ENCODE results near the gene DMD.
"Not testable (repeated sequence)": the region's sequence is repeated elsewhere in the genome, so short reads cannot be mapped to it uniquely, and the experiment has no call there.

Gene DMD

DNA sequence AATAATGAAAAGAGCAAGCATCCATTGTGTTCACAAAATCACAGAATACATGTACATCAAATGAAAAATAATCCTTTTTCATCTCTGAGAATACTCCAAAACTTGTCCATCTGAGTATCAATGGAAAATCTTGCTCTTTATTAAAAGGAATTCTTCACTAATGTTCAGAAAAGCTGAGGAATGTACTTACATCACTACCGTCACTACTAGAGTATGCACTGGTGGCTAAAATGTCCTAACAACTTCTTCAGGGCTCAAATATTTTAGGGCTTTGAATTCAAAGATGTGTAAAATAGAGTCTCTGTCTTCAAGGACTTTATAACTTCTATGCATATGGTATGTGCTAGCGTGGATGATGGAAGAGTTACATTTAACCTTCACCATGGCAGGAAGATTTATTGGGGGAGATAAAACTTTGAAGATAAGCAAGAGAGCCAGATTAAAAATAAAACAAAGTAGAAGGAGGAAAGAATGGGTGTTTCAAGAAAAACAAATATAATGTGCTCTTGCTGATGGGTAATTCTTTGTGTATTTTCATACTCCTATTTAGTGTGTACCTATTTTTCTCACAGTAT, 55.1 kb downstream of the DMD start:
- no peak for DNase-seq (ENCODE audit: low read depth)

DNA sequence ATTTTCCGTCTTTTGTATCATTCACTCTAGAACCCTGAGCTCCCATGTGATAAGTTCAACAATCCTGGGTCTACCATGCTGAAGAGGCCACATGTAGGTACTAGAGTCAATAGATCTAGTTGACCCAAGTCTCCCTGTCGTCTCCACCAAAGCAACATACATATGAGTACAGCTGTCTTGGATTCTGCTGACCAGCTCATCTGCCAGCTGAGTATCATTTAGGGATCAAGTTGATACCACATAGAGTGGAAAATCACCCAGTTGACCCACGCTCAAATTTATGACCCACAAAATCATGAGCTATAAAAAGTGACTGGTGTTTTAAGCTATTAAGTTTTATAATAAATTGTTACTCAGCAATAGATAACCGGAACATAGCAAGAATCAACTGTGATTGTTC, 61.8 kb downstream of the DMD start:
- no peak for DNase-seq (ENCODE audit: low read depth)

DNA sequence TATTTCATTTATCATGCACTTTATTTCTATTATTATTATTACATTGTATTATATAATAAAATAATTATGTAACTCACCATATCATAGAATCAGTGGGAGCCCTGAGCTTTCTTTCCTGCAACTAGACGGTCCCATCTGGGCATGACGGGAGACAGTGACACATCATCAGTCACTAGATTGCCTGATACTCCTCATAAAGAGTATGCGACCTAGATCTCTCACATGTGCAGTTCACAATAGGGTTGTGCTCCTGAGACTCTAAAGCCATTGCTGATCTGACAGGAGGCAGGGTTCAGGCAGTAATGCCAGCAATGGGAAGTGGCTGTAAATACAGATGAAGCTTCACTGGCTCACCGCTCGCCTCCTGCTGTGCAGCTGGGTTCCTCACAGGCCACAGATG, 62.3 kb downstream of the DMD start:
- DNase-seq (ENCODE audit: low read depth): no peak

DNA sequence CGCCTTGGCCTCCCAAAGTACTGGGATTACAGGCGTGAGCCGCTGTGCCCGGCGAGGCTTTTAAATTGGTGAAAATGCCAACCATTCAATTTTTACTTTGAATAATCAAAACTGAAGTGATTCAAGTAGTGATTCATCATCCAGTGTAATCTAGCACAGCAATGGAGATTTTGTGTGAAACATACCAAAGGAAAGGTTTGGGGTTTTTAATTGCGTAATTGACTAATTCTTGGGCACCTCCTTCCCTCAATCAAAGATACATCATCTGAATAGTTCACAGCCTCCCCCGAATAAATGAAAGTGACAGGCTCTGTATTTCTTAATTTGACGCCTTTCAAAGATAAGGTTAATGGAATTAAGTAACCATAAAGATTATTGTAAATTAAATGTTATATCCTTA, 69.0 kb downstream of the DMD start:
- DNase-seq (ENCODE audit: low read depth): no peak

DNA sequence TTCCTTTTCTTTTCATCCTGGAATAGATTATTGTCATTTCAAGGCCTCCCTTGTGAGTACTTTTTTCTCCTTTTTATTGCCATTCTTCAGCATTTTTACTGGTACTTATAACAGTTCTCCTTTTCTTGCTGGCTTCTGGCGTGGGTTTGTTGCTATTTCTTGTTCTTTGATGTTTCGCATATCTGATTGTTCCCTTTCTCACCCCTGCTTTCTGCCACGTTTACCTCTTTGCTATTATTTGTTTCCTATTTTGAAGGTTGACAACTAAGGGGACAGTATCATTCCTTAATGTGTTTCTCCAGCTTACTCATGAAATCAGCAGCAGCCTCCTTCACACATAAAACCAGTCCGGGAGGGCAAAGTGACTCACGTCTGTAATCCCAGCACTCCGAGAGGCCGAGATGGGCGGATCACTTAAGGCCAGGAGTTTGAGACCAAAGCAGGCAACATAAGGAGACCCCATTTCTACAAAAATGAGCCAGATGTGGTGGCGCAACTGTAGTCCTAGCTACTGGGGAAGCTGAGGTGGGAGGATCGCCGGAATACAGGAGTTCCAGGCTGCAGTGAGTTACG, 72.6 kb downstream of the DMD start:
- no peak for DNase-seq (ENCODE audit: low read depth)

DNA sequence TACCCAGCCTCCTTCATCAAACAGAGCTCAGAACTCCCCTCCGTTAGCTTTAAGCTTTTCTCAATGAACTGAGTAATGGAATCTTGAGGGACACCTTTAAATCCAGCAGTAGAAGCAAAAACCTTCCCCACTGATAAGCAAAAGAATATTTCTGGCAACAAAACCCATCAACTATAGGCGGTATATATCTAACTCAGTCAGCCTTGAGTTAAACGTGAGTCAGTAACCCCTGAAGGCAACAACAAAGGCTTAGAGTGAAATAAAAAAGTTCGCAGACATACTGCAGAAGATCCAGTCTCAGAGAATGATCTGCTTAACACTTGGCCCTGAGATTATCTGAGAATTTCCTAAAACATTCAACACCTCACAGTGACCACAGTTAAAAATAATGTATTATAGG, 77.2 kb downstream of the DMD start:
- no peak for DNase-seq (ENCODE audit: low read depth)

DNA sequence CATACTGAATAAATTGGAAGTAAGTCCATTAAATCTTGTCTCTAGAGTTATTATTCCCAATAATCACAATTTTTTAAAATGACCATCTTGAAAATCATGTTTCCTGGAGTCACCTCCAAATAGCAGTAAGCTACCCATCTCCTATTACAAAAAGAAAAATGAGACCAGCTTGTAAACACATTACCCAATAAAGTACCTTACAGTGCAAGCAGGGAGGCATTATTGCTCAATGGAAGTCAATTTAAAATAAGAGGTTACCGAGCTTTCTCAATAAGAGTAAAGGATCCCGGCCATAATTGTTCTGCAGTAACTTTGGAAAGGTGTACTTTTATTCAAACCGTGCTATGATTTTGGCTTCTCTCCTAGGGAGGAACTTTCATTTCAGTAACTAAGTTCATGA, 78.0 kb downstream of the DMD start:
- no peak for DNase-seq (ENCODE audit: low read depth)

DNA sequence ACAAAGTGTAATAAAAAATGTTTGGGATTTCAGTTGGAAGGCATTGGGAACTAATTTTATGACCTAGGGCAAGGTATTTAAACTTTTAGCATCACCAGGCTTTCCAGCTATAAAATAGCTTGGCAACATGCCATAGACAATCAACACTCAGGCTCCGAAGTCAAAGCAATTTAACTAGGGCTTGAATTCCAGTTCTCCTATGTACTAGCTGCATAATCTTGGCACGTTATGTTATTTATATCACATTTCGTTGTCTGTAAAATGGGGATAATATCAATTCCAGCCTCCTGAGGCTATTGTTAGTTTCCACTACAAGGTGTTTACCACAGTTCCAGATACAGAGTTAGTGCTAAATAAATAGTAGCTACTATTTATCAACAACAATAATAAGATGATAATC, 78.8 kb downstream of the DMD start:
- DNase-seq (ENCODE audit: low read depth): no peak

DNA sequence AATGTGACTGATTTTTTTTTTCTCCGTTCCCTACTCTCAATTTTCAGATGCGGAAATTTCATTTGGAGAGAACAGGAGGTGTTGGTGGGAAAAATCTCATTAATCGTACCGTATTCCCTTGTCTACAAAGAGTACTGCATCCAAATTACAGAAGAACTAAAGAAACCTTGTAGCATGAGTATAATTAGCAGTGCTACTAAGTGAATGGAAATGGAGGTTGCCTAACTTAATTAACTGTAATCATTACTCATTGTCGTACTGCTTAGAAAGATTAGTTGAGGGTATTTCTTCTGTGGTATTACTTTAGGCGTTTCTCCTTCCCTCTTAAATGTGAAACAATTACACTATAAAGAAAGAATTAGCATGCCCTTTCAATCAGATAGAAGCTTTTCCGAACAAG, 81.7 kb downstream of the DMD start:
- DNase-seq (ENCODE audit: low read depth): no peak

DNA sequence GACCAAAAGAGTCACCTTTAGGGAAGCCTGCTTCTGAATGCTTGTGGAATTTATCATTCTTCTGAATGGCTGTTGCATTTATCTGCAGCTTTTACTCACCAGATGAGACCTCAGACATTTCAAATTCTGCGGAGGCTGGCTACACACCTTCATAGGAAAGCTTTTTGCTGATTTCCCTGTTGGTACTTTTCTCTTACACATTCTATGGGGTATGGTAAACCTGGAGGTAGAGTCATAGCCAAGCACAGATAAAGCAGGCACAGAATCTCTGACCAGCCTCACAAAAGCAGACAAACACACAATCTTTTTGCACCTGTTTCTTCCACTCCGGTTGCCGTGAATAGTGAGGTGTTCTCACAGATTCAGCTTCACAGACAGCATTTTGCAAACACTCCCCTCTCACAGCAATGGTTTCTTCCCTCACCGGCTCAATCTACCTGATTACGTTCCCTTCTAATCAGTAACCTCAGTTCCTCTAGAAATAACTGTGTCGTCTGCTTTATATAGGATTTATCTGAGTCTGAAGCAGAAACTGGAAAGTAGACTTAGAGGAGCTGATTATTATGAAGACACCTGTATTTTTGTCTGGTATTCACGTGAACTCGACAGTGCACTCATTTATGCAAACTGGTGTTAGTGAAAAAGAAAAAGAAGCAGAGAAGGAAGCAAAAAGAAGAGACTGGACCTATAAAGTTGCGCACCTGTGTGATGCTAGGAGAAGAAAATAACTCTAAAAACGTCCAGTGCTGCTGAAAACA, 83.1 kb downstream of the DMD start:
- no peak for DNase-seq (ENCODE audit: low read depth)

DNA sequence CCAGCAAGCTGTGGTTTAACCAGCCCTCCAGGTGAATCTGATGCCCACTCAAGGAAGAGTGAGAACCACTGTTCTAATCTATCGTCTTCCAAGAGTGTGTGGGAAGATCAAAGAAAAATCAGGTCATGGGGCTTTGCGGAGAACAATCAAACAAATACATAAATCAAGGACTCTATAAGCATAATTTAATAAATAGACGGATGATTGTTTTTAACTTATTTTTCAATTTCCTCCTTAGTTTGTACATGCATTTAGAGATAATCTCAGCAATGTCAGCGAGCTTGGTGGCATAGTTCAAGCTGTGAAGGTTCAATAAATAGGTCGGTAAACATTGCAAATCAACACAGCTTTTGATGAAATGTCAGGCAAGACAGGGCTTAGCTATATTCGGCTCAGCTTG, 84.9 kb downstream of the DMD start:
- no peak for DNase-seq (ENCODE audit: low read depth)

DNA sequence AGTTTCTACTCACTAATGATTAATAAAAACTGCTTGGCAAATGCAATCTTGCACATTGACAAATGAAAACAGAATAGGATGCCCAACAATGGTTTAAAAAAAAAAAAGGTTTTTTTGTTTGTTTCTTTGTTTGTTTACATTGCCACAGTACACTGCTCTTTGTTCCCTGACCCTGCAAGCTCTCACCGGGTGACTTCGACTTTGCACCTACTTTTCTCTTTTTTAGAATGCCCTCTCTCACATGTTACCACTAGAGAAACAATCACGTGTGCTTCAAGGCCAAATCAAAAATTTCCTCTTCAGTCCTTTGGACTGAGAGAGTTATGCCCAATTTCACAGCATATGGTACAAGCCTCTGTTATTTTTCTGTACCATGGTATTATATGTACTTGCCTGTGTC, 101.5 kb downstream of the DMD start:
- DNase-seq (ENCODE audit: low read depth): no peak

DNA sequence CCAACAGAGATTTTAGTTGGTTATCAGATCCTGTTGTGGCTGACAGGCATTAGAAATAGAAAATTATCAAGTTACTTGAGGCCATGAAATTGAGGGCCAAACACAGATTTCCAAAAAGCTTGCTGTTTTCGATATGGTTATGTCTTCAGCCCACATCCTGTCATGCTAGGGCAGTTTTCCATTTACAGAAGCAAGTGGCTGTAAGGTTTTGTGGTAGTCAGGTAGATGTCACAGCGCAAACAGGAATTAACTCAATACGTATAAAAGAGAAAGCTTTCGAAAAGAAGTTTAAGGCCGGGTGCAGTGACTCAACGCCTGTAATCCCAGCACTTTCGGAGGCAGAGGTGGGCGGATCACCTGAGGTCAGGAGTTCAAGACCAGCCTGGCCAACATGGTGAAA, 104.6 kb downstream of the DMD start:
- no peak for DNase-seq (ENCODE audit: low read depth)

DNA sequence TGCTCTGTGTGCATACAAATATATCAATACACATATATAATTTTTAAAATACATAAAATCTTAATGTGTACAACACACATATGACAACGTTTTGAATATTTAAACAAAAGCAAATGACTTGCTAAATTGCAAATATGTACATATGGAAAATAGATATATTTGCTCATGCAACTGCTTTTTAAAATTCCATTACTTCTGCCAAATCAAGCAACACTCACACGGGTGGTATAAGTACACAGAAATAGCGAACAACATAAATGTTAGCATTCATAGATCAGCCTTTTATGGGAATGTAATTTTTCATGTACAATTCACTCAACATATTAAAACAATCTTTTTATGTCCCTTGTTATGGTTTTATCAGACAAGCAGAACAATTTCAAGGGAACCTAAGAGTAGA, 116.3 kb downstream of the DMD start:
- no peak for DNase-seq (ENCODE audit: low read depth)

DNA sequence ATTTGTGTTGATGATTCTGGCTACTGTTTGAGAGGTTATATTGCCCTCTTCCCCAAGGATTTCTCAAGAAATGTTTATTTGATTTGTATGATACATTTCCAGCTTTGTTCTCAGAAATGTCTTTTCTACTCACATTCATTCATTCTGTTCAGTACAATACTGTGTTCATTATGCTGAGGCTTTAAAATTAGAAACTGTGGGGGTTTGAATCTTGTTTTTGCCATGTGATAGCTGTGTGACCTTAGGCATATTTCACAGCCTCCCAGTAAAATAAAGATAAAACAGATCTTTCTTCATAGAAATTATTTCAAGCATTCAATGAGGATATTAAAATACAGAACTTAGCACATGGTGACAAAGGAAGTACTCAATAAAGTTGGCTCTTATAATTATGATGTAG, 123.9 kb downstream of the DMD start:
- DNase-seq (ENCODE audit: low read depth): no peak

DNA sequence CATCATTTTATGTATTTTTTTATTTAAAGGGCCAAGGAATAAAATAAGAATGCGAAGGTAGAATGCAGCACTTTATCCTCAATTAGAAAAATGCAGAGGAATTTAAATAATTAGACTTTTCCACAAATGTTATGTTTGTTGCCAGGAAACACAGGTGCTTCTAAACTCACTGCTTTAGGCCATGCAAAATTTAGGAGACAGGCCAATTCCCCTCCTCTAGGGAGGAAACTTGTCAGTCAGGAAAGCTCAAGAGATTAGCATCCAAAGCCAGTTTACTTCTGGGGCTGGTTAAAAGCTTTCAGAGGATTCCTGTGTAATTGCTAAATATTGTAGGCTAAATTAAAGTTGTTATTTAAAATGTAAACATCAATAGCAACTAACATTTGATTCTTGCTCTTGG, 124.5 kb downstream of the DMD start:
- no peak for DNase-seq (ENCODE audit: low read depth)

DNA sequence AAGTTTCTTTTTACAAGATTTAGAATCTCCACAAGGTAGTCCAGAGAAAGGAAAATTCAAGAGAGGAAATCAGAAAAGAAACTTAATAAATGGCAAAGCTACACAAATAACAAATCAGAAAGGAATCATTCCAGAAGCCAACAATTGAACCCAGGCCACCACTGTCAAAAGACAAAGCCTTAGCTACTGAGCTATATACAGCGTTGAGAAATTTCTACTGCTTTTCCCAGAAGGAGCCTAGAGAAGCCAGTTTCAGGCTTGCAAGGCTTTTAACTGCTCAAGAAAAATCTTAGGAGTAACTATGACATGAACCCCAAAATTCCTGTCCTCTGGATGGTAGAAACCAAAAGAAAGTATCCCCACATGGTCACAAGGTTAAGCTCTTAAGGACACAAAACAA, 129.0 kb downstream of the DMD start:
- DNase-seq (ENCODE audit: low read depth): no peak

DNA sequence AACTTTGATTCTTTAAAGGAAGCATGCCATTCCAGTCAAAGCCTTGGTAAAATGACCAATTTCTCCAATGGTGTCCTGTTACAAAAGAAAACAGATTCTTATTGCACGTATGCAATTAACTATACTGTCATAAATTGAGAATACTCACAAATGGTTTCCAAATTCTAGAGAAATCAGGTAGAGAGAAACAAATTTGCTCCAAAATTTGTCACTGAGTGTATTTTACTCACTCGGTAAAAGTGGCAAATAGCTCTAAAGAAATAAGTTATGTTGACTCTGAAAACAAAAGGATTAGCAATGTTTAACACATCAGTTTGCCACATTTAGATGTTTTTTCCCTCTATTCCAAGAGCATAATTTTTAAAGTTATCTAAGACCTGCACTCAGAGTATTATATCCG, 133.1 kb downstream of the DMD start:
- DNase-seq (ENCODE audit: low read depth): no peak

DNA sequence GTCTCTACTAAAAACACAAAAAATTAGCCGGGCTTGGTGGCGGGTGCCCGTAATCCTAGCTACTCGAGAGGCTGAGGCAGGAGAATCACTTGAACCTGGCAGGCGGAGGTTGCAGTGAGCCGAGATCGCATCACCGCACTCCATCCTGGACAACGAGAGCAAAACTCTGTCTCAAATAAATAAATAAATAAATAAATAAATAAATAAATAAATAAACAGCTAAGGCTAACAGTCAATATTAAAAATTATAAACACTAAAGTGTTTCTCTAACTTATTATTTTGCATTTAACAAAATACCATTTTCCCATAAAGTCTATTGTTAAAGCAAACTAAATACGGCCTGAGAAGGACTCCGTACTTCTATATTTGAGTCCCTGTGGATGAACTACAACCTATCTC, 137.7 kb downstream of the DMD start:
- not testable (repeated sequence) for DNase-seq (ENCODE audit: low read depth)

DNA sequence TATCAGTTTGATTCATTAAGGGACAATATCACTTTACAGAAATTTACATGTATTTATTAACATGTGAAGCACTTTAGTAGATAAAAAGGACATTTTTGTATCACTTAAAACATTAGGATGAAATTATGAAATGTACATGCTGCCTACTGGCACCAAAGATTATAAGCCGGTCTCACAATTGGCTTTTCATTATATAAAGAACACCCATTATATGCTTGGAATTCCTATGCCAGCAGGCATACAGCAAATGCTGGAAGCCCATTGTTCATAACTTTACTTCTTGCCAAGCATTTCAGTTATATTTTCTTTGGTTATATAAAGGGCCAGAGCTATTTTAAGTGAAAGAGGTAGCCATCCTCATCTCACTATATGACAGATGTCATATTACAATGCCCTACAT, 145.9 kb downstream of the DMD start:
- no peak for DNase-seq (ENCODE audit: low read depth)

DNA sequence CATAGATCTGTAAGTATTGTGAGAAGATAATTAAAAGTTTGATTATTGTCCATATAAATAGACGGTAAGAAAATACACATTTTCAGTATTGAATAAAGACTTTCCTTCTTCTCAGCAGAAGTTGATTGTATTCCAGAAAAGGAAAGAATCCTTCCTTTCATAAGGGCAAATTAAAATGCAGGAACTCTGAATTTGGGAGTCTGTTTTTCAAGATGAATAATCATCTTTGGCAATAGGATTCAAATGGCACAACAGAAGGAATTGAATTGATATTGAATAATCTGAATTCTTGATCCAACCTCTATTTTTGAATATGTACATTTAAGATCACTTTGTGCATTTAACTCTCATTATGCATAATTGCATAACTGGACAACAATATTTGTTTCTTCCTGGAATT, 149.3 kb downstream of the DMD start:
- DNase-seq (ENCODE audit: low read depth): no peak

DNA sequence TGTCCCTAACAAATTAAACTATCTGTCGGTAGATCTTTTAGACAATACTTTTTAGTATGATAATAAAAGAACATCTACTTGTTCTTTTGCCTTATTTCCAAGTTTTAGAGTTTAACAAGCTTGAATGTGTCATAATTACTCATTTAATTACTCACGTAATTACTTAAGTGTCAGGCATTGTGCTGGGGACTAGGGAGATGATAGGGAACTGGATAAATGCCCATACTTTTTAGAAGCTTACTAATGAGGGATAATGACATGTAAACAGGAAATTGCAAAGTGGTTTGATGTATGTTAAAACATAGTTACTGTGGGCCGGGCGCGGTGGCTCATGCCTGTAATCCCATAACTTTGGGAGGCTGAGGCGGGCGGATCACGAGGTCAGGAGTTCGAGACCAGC, 158.3 kb downstream of the DMD start:
- no peak for DNase-seq (ENCODE audit: low read depth)

DNA sequence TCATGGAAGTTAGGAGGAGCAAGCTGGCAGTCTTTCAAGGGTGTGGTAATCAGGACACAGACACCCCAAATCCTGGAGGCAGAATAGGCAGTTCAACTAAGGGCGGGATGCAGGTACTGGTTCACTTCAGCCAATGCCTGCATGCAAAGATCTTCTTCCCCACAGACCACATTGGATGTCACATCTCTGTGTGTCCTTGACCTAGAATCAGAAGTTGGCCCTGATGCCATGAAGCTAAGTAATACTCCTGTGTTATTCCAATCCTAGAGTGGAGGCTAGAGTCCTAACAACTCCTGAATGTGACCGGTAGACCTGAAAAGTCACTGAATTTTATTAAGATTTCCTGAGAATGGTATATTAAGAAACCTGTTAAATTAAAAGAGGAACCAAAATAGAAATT, 165.5 kb downstream of the DMD start:
- DNase-seq (ENCODE audit: low read depth): no peak

DNA sequence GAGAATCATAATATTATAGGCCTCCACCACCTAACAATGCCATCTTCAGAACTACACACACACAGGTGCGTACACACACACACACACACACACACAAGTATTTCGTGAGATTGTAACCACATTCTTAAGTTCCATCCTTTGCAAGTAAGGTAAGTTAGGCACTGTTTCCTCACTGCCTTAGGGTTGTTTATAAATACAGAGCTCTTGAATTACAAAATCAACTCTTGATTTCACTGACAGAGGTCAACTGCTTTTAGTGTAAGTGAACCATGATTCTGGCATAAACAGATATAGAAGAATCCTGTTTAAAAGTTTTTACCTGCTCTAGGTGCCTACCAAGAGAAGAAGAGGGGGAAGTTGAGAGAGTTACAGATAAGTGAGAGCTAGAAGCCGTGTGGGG, 166.1 kb downstream of the DMD start:
- DNase-seq (ENCODE audit: low read depth): no peak
